MM.1S (cell line): ENCODE data around the gene SORBS2.

Experiments used
- DNase-seq: peaks from one replicate; pipeline ENCODE4 v3.0.0-alpha.2; 2015
- H2AFZ ChIP-seq: fragments of 300-600 bp; sonication (generic); 2 replicates; pipeline ENCODE4 v1.6.0; 2016; ENCODE audit warnings: antibody characterized with exemption, low read length
- H3F3A ChIP-seq: fragments of 300-600 bp; sonication (generic); 2 replicates; pipeline ENCODE4 v1.6.1; 2016; ENCODE audit warnings: mild to moderate bottlenecking, antibody characterized with exemption, low read length, moderate library complexity, mixed read lengths; ENCODE audit not compliant: insufficient read depth
- H3K27ac ChIP-seq: fragments of 300-600 bp; sonication (generic); 2 replicates; pipeline ENCODE4 v1.5.1; 2016; ENCODE audit warnings: mild to moderate bottlenecking, low read length
- H3K27me3 ChIP-seq: fragments of 300-600 bp; sonication (generic); replicated peaks from 2 replicates; pipeline ENCODE4 v1.6.0; 2016; ENCODE audit warnings: low read length; ENCODE audit not compliant: insufficient read depth
- H3K36me3 ChIP-seq: fragments of 300-600 bp; sonication (generic); replicated peaks from 2 replicates; pipeline ENCODE4 v1.6.1; 2016; ENCODE audit warnings: mild to moderate bottlenecking, low read length, mixed read lengths; ENCODE audit not compliant: insufficient read depth
- H3K4me1 ChIP-seq: fragments of 300-600 bp; sonication (generic); 2 replicates; pipeline ENCODE4 v1.6.1; 2016; ENCODE audit warnings: low read length, mixed read lengths
- H3K4me2 ChIP-seq: fragments of 300-600 bp; sonication (generic); 2 replicates; pipeline ENCODE4 v1.6.0; 2016; ENCODE audit warnings: low read depth, low read length
- H3K4me3 ChIP-seq: fragments of 300-600 bp; sonication (generic); 2 replicates; pipeline ENCODE4 v1.5.1; 2016; ENCODE audit warnings: low read length, mixed read lengths
- H3K79me2 ChIP-seq: fragments of 300-600 bp; sonication (generic); 2 replicates; pipeline ENCODE4 v1.6.1; 2016; ENCODE audit warnings: mixed run types, low read length, mixed read lengths
- H3K9ac ChIP-seq: fragments of 300-600 bp; sonication (generic); 2 replicates; pipeline ENCODE4 v1.6.1; 2016; ENCODE audit warnings: low read length, mixed read lengths
- H3K9me2 ChIP-seq: fragments of 300-600 bp; sonication (generic); replicated peaks from 2 replicates; pipeline ENCODE4 v1.6.1; 2016; ENCODE audit warnings: mild to moderate bottlenecking, low read length, mixed read lengths; ENCODE audit not compliant: insufficient read depth
- H3K9me3 ChIP-seq: fragments of 300-600 bp; sonication (generic); replicated peaks from 2 replicates; pipeline ENCODE4 v1.6.1; 2016; ENCODE audit warnings: mild to moderate bottlenecking, low read length, mixed read lengths; ENCODE audit not compliant: insufficient read depth
- H4K20me1 ChIP-seq: fragments of 300-600 bp; sonication (generic); 2 replicates; pipeline ENCODE4 v1.6.1; 2016; ENCODE audit warnings: mild to moderate bottlenecking, low read length, moderate library complexity, mixed read lengths; ENCODE audit not compliant: insufficient read depth
- EZH2 ChIP-seq: fragments of 300-600 bp; sonication (generic); optimal IDR thresholded peaks from 2 replicates; pipeline ENCODE3; 2017; ENCODE audit warnings: low read depth, mild to moderate bottlenecking, antibody characterized with exemption, low read length, mixed read lengths
- EZH2phosphoT487 ChIP-seq: fragments of 300-600 bp; sonication (generic); IDR thresholded peaks from 2 replicates; pipeline ENCODE4 v1.6.1; 2018; ENCODE audit warnings: antibody characterized with exemption, low read length
- TF ChIP-seq, protein P1 (sequence below): fragments of 300-600 bp; sonication (generic); IDR thresholded peaks from 2 replicates; pipeline ENCODE4 v1.5.1; 2016; ENCODE audit warnings: antibody characterized with exemption, low read length, mixed read lengths

The SORBS2 gene

DNA sequence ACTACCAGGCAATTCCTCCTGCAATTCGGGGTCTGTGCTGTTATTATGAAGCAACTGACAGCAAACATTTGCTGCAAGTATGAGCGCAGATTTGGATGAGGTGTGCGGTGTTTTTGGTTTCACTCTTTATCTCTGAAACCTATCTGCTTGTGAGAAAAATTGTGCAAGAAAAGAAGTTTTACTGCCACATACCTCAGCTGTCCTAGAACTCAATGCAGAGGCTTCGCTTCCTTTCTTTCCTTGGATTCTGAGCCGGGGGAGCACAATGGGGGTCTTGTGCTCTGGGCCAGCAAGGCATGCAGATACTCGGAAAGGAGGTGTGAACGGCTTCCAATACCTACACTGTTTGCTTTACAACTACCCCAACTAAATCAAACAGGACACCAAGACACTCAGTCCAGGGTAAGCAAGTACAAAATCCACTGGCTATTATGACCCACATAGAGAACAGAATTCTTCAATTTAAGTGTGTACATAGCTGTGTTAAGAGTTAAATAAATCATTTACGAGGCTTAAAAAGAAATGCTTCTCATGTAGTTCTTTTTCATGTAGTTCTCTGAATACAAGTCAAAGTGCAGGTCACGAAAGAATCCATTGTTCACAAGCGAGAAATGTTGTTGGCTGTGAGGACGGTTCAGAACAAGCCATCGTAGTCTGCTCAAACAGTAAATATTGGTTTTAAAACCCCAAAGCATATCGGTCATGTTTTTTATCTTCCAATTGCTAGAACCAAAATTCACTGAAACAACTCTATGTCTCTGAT lies 1.1 kb downstream of the SORBS2 start:
- H3K9ac ChIP-seq, result no peak overlapping the region

DNA sequence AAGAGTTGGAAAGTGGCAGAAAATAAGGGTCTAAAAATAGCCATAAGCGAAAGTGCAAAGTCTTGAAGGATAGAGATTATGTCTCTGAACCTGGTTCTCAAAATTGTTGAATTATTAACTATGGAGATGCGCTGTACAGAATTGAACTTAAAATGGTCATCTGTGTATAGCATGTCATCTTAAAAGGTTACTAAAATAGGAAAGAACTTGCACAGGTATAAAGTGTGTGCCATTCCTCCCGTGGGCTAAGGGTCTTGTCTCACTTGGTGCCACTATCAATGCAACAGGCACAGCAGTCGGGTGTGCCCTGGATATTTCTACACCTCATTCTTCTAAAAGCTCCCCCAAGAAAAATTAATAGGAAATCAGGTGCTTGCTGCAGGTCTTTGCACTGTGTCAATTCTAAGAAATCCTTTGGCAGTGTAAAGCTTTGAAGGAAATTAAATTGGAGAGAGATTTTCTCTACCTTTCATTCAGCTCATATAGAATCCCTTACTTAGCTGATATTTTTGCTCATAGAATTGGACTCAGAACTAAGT lies 2.4 kb downstream of the SORBS2 start:
- TF ChIP-seq, protein P1, sequence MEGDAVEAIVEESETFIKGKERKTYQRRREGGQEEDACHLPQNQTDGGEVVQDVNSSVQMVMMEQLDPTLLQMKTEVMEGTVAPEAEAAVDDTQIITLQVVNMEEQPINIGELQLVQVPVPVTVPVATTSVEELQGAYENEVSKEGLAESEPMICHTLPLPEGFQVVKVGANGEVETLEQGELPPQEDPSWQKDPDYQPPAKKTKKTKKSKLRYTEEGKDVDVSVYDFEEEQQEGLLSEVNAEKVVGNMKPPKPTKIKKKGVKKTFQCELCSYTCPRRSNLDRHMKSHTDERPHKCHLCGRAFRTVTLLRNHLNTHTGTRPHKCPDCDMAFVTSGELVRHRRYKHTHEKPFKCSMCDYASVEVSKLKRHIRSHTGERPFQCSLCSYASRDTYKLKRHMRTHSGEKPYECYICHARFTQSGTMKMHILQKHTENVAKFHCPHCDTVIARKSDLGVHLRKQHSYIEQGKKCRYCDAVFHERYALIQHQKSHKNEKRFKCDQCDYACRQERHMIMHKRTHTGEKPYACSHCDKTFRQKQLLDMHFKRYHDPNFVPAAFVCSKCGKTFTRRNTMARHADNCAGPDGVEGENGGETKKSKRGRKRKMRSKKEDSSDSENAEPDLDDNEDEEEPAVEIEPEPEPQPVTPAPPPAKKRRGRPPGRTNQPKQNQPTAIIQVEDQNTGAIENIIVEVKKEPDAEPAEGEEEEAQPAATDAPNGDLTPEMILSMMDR, result no peak
- TF ChIP-seq EZH2, result no peak
- no peak for TF ChIP-seq EZH2phosphoT487
- H3K27me3 ChIP-seq, result no peaks in the 10 kb centered on the region
- no peaks in the 10 kb centered on the region for H3K79me2 ChIP-seq
- H3K4me3 ChIP-seq, result no peak overlapping the region
- no peaks in the 10 kb centered on the region for H3K9me2 ChIP-seq
- no peaks in the 10 kb centered on the region for H3K36me3 ChIP-seq
- no peak for DNase-seq
- no peaks in the 10 kb centered on the region for H4K20me1 ChIP-seq
- H2AFZ ChIP-seq, result no peak overlapping the region
- H3K4me1 ChIP-seq, result no peaks in the 10 kb centered on the region
- H3K4me2 ChIP-seq, result no peak overlapping the region
- H3K27ac ChIP-seq, result no peak overlapping the region
- H3F3A ChIP-seq, result no peaks in the 10 kb centered on the region
- no peak overlapping the region for H3K9ac ChIP-seq
- H3K9me3 ChIP-seq, result no peaks in the 10 kb centered on the region

More for the DNA sequence above, 1.1 kb downstream of the SORBS2 start:
- H3K4me1 ChIP-seq, result no peaks in the 10 kb centered on the region
- H3K27ac ChIP-seq, result no peak overlapping the region
- H3K27me3 ChIP-seq, result no peaks in the 10 kb centered on the region
- no peak overlapping the region; the same call in 1 of the 2 replicates for H3K4me2 ChIP-seq
- TF ChIP-seq, protein P1, result no peak
- TF ChIP-seq EZH2, result no peak
- TF ChIP-seq EZH2phosphoT487, result no peak
- DNase-seq, result no peak
- no peaks in the 10 kb centered on the region for H3K9me2 ChIP-seq
- H3K9me3 ChIP-seq, result no peaks in the 10 kb centered on the region
- H3F3A ChIP-seq, result no peaks in the 10 kb centered on the region
- H3K79me2 ChIP-seq, result no peaks in the 10 kb centered on the region
- H3K36me3 ChIP-seq, result no peaks in the 10 kb centered on the region
- H2AFZ ChIP-seq, result no peak overlapping the region
- H3K4me3 ChIP-seq, result no peak overlapping the region
- no peaks in the 10 kb centered on the region for H4K20me1 ChIP-seq

DNA sequence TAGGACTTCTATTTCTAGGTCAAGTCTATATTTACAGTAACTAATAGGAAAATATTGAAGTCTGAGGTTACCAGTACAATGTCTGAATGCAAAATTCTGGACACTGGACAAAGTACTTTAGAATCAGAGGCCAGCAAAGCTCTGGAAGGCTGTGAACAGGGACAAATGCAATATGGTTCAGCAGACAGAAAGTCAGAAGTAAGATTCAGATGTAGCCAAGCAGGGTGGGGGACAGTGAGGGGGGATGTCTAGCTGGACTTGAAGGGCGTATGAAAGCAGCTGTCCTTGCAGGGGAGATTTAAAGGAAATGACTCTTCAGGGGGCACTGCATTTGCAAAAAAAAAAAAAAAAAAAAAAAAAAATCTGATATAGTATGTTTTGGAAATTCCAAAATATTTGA lies 2.9 kb downstream of the SORBS2 start:
- no peak overlapping the region for H2AFZ ChIP-seq
- H3K9ac ChIP-seq, result no peak overlapping the region
- no peak overlapping the region for H3K4me2 ChIP-seq
- no peak for TF ChIP-seq EZH2
- TF ChIP-seq EZH2phosphoT487, result no peak
- TF ChIP-seq, protein P1, result no peak
- DNase-seq, result no peak
- no peak overlapping the region for H3K4me3 ChIP-seq
- H3K36me3 ChIP-seq, result no peaks in the 10 kb centered on the region
- no peaks in the 10 kb centered on the region for H3K9me2 ChIP-seq
- no peaks in the 10 kb centered on the region for H3K27me3 ChIP-seq
- H3F3A ChIP-seq, result no peaks in the 10 kb centered on the region
- H3K27ac ChIP-seq, result no peak overlapping the region
- no peaks in the 10 kb centered on the region for H3K4me1 ChIP-seq
- H4K20me1 ChIP-seq, result no peaks in the 10 kb centered on the region
- no peaks in the 10 kb centered on the region for H3K79me2 ChIP-seq
- no peaks in the 10 kb centered on the region for H3K9me3 ChIP-seq
